HEK293T (cell line): Measurements from ENCODE around the gene PRR30.
"Not testable (repeated sequence)": the region's sequence is repeated elsewhere in the genome, so short reads cannot be mapped to it uniquely, and the experiment has no call there.

Source experiments
- BHLHE40 ChIP-seq: fragments of 450-650 bp; IDR thresholded peaks from 2 replicates; pipeline ENCODE4 v1.6.1; 2016; ENCODE audit warnings: mild to moderate bottlenecking, moderate library complexity, borderline replicate concordance
- ELF4 ChIP-seq: fragments of 450-650 bp; IDR thresholded peaks from 2 replicates; pipeline ENCODE4 v1.6.1; 2017; ENCODE audit warnings: antibody characterized with exemption
- FOXM1 ChIP-seq: fragments of 450-650 bp; IDR thresholded peaks from 2 replicates; pipeline ENCODE4 v1.6.1; 2017; ENCODE audit warnings: mild to moderate bottlenecking, borderline replicate concordance
- L3MBTL2 ChIP-seq: fragments of 450-650 bp; conservative IDR thresholded peaks from 2 replicates; pipeline ENCODE4 v1.6.1; 2016; ENCODE audit warnings: mild to moderate bottlenecking
- NFRKB ChIP-seq: fragments of 450-650 bp; IDR thresholded peaks from 2 replicates; pipeline ENCODE4 v1.6.1; 2016; ENCODE audit warnings: mild to moderate bottlenecking, moderate library complexity
- SP1 ChIP-seq: fragments of 450-650 bp; IDR thresholded peaks from 2 replicates; pipeline ENCODE4 v1.6.1; 2017
- SUZ12 ChIP-seq: fragments of 450-650 bp; IDR thresholded peaks from 2 replicates; pipeline ENCODE4 v1.6.1; 2016; ENCODE audit warnings: mild to moderate bottlenecking
- TARDBP ChIP-seq: fragments of 450-650 bp; IDR thresholded peaks from 2 replicates; pipeline ENCODE4 v1.6.1; 2016
- TF ChIP-seq, protein P1 (sequence below): fragments of 450-650 bp; IDR thresholded peaks from 2 replicates; pipeline ENCODE4 v1.6.1; 2016

DNA sequence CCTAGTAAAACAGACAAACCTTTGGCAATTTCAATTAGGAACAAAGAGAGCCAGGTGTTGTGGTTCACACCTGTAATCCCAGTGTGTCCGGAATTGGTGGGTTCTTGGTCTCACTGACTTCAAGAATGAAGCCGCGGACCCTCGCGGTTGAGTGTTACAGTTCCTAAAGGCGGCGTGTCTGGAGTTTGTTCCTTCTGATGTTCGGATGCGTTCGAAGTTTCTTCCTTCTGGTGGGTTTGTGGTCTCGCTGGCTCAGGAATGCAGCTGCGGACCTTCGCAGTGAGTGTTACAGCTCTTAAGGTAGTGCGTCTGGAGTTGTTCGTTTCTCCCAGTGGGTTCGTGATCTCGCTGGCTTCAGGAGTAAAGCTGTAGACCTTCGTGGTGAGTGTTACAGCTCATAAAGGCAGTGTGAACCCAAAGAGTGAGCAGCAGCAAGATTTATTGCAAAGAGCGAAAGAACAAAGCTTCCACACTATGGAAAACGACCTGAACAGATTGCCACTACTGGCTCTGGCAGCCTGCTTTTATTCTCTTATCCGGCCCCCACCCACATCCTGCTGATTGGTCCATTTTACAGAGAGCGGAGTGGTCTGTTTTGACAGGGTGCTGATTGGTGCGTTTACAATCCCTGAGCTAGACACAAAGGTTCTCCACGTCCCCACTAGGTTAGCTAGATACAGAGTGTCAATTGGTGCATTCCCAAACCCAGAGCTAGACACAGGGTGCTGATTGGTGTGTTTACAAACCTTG, 28.4 kb downstream of the PRR30 start:
- not testable (repeated sequence) for TF ChIP-seq NFRKB, TARDBP, FOXM1, BHLHE40, ELF4, SP1, SUZ12, L3MBTL2
- TF ChIP-seq, protein P1, sequence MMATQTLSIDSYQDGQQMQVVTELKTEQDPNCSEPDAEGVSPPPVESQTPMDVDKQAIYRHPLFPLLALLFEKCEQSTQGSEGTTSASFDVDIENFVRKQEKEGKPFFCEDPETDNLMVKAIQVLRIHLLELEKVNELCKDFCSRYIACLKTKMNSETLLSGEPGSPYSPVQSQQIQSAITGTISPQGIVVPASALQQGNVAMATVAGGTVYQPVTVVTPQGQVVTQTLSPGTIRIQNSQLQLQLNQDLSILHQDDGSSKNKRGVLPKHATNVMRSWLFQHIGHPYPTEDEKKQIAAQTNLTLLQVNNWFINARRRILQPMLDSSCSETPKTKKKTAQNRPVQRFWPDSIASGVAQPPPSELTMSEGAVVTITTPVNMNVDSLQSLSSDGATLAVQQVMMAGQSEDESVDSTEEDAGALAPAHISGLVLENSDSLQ = not testable (repeated sequence)
